ENCODE data around the gene MKLN1.

- TF ChIP-seq MXI1 (IDR thresholded peaks at IDR 0.05; ENCODE audit: borderline replicate concordance, low read depth, low read length) (no peak), CTCF (conservative IDR thresholded peaks at IDR 0.05; ENCODE audit: low read depth, low read length) (no peak), USF2 (IDR thresholded peaks at IDR 0.05; ENCODE audit: low read depth, low read length) (no peak), RCOR1 (IDR thresholded peaks at IDR 0.05; ENCODE audit: insufficient replicate concordance, low read length) (no peak), POLR2A (IDR thresholded peaks at IDR 0.05; ENCODE audit: low read depth, low read length) (no peak), RFX5 (IDR thresholded peaks at IDR 0.05; ENCODE audit: low read depth, low read length) (no peak), RAD21 (IDR thresholded peaks at IDR 0.05; ENCODE audit: low read length) (no peak), MAZ (IDR thresholded peaks at IDR 0.05; ENCODE audit: borderline replicate concordance, low read depth, low read length) (no peak), SMC3 (IDR thresholded peaks at IDR 0.05; ENCODE audit: low read depth, low read length) (no peak), ELK1 (IDR thresholded peaks at IDR 0.05; ENCODE audit: borderline replicate concordance, low read depth, low read length) (no peak), CHD1 (IDR thresholded peaks at IDR 0.05; ENCODE audit: low read depth, low read length) (no peak)
These were observed 175.3 kb downstream of the MKLN1 start for GRCh38 chr7:131502810-131503508.
